Right lobe of liver (tissue), 6 donors: Measurements from ENCODE around the gene CAPZB. TPM values are rescaled to one million over a fixed set of nuclear protein-coding genes. Genes with fewer than 3 reads are reported as not detected.

ENCODE experiments used
- ATAC-seq, 4 donors: fragments of 200-7000 bp; cut with Tn5 transposase; one replicate each; pipeline ENCODE4 v1.9.1; 2020; ENCODE audit warnings: mild to moderate bottlenecking in 4 of 4, moderate library complexity in 4 of 4
- DNase-seq, 3 donors: peaks; one replicate each; pipeline ENCODE4 v3.0.0-alpha.2; 2020
- H3K27ac ChIP-seq, 3 donors: fragments of 200-600 bp; one replicate each; pipeline ENCODE4 v1.8.0; 2022
- H3K27me3 ChIP-seq, 2 donors: fragments of 200-600 bp; one replicate each; pipeline ENCODE4 v1.8.0; 2022
- H3K36me3 ChIP-seq, 4 donors: fragments of 200-600 bp; sonication (generic) in 1 of 4; one replicate each; pipeline versions ENCODE4 v1.5.1 to v1.8.0; 2017 to 2022; ENCODE audit warnings: control low read depth in 1 of 4
- H3K4me1 ChIP-seq, 4 donors: fragments of 200-600 bp; sonication (generic) in 1 of 4; one replicate each; pipeline versions ENCODE4 v1.5.1 to v1.8.0; 2017 to 2022; ENCODE audit warnings: control low read depth in 1 of 4
- H3K4me3 ChIP-seq, 3 donors: fragments of 200-600 bp; one replicate each; pipeline ENCODE4 v1.8.0; 2022
- H3K9me3 ChIP-seq, 4 donors: fragments of 200-600 bp; sonication (generic) in 1 of 4; one replicate each; pipeline versions ENCODE4 v1.5.1 to v1.8.0; 2017 to 2022; ENCODE audit warnings: control low read depth in 1 of 4
- CTCF ChIP-seq, 4 donors: fragments of 200-600 bp in 3 of 4; fragments of 450-650 bp in 1 of 4; IDR thresholded peaks; one replicate each; pipeline versions ENCODE4 v1.5.1 to v1.8.0; 2016 to 2022; ENCODE audit warnings: antibody characterized with exemption in 4 of 4, mild to moderate bottlenecking in 2 of 4
- POLR2A ChIP-seq: fragments of 450-650 bp; IDR thresholded peaks from one replicate; pipeline ENCODE4 v1.6.1; 2017; ENCODE audit warnings: antibody characterized with exemption, mild to moderate bottlenecking
- WGBS: methylation state at CpG from one replicate; pipeline ENCODE4 v1.1.6; 2018; ENCODE audit warnings: low coverage, low lambda C conversion rate; ENCODE audit not compliant: insufficient coverage; ENCODE audit errors: missing lambda C conversion rate; 5-methylcytosine and 5-hydroxymethylcytosine counted together
- intact Hi-C, 2 donors: fragments of 100-400 bp; cut with DNase I; formaldehyde crosslinking; loops; one replicate each; pipeline versions ENCODE4 v1.11.2 to v1.14.1; 2022
- total RNA-seq, 6 experiments: library from RNA; depleted of rRNA in 2 of 6; stranded (reverse); fragments of >200 nt in 2 of 6; fragmentation: NEBNext Ultra II Directional in 3 of 6; extraction: Animal tissue kit (Norgen Biotek cat#: 25700) in 3 of 6; gene quantifications; one replicate each; pipeline versions ENCODE4 v1.1.0 to v1.2.4, GENCODE V29; 2016 to 2023
- donor health status: DM: no; HTN: yes; CAD: no.
- donor health status: DM: no; HTN: no; CAD: no.
- donor health status: DM: no; HTN: no; CAD: no.
- donor health status: DM: no; HTN: yes; CAD: no.
- donor health status: DM: no; HTN: yes; CAD: no.

CAPZB gene
- total RNA-seq, 6 experiments from 2014 or later, result 53.5 to 117 (median 88.0) TPM

- Histone ChIP-seq H3K36me3 (peaks cover 0 to 6% (median 0%) of the 10 kb centered on the region in 4 donors), H3K27me3 (no peaks in the 10 kb centered on the region), H3K4me1 (peaks cover 0 to 42% (median 11%) of the 10 kb centered on the region in 4 donors), H3K27ac (peak overlapping the region in 1 of 3 donors; percentile 95), H3K4me3 (peak overlapping the region; percentile 75 to 97 (median 97)), H3K9me3 (no peaks in the 10 kb centered on the region)
- WGBS, result 54% methylated on average over 3 of the region's 3 CpGs
- TF ChIP-seq CTCF (IDR thresholded peaks at IDR 0.05) (no peak), POLR2A (no peak)
- intact Hi-C loops, result loop anchor here in 1 of 2 donors (10.0 kb wide), 1 partner anchor 161 kb away; the partner anchor contains the start of gene NBL1
- DNase-seq (no peak), ATAC-seq (no peak)
These were observed 1.6 kb downstream of the CAPZB start for GRCh38 chr1:19483691-19484090.

- no peaks in the 10 kb centered on the region for H3K27me3 ChIP-seq
- ATAC-seq (no peak), DNase-seq (no peak)
- no peak overlapping the region for H3K4me3 ChIP-seq
- H3K36me3 ChIP-seq, result peaks cover 0 to 6% (median 0%) of the 10 kb centered on the region in 4 donors
- no peak for TF ChIP-seq CTCF (IDR thresholded peaks at IDR 0.05)
- TF ChIP-seq POLR2A, result no peak
- 57% methylated on average over 3 of the region's 3 CpGs for WGBS
- H3K4me1 ChIP-seq, result peaks cover 0 to 44% (median 11%) of the 10 kb centered on the region in 4 donors
- no peak overlapping the region for H3K27ac ChIP-seq
- intact Hi-C loops, result loop anchor here in 1 of 2 donors (10.0 kb wide), 1 partner anchor 162 kb away; the partner anchor contains the start of gene NBL1
- no peaks in the 10 kb centered on the region for H3K9me3 ChIP-seq
These were observed 2.1 kb downstream of the CAPZB start for GRCh38 chr1:19483261-19483660.

- H3K4me3 ChIP-seq, result no peak overlapping the region
- H3K9me3 ChIP-seq, result no peaks in the 10 kb centered on the region
- H3K36me3 ChIP-seq, result peaks cover 0 to 6% (median 0%) of the 10 kb centered on the region in 4 donors
- no peaks in the 10 kb centered on the region for H3K27me3 ChIP-seq
- H3K27ac ChIP-seq, result no peak overlapping the region
- TF ChIP-seq CTCF (IDR thresholded peaks at IDR 0.05) (no peak), POLR2A (no peak)
- ATAC-seq (no peak), DNase-seq (no peak)
- H3K4me1 ChIP-seq, result peaks cover 0 to 43% (median 10%) of the 10 kb centered on the region in 4 donors
- WGBS, result 68% methylated on average over 3 of the region's 4 CpGs
- intact Hi-C loops, result loop anchor here in 1 of 2 donors (10.0 kb wide), 1 partner anchor 163 kb away; the partner anchor contains the start of gene NBL1
These were observed 3.4 kb downstream of the CAPZB start for GRCh38 chr1:19481826-19482398.

GRCh38 chr1:19480282-19480681 is 5.1 kb downstream of the CAPZB start:
- DNase-seq, result no peak
- Histone ChIP-seq H3K27me3 (no peaks in the 10 kb centered on the region), H3K36me3 (peaks cover 0 to 6% (median 0%) of the 10 kb centered on the region in 4 donors), H3K27ac (no peak overlapping the region), H3K4me1 (peaks cover 0 to 43% (median 7%) of the 10 kb centered on the region in 4 donors), H3K4me3 (no peak overlapping the region), H3K9me3 (no peaks in the 10 kb centered on the region)
- ATAC-seq, result no peak
- no CpG with 5 or more reads among the region's 6 CpGs for WGBS
- TF ChIP-seq CTCF (IDR thresholded peaks at IDR 0.05), result no peak
- no peak for TF ChIP-seq POLR2A
- intact Hi-C loops, result loop anchor here in 1 of 2 donors (10.0 kb wide), 1 partner anchor 165 kb away; the partner anchor contains the start of gene NBL1
